Measurements from ENCODE around the gene SLC38A9. TPM values are rescaled to one million over a fixed set of nuclear protein-coding genes. Genes with fewer than 3 reads are reported as not detected.
A peak's percentile ranks its signal among the peaks of the same experiment; 100 is the strongest.

Gene SLC38A9
- total RNA-seq, 2 donors from 2014 or later = 4.8 to 9.1 TPM

DNA sequence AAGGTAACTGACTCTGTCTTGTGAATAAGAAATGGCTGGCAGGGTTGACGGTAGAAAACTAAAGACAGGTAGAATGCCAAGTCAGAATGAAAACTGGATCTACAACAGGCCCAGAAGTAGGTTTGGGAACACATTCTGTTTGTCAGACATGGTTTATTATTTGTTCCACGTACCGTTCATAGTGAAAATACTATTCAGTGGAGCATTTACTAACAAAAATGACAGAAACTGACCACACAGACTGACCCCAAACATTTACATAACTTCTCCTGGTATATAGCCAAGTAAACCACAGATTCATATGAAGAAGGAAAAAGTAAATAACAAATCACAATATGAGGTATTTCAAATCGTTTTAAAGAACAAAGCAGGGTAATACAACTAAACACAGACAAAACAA lies 73.7 kb downstream of the SLC38A9 start:
- no peak overlapping the region for H3K27ac ChIP-seq

DNA sequence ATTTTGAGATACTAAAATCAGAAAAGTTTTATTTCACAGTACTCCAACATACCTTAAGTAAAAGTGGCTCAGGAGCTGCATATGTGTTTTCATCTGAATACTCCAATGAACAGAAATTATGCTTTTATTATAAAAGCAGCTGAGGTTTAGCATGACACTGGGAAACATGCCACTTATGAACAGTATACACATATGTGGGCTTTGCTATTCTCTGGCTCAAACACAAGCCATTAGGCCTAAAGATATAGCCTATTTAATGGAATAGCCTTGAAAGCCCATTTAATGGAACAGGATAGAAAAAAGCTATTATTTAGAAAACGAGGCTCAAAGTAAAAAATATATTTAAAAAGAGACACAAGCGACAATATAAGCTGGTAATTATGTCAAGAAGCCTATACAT lies 74.1 kb downstream of the SLC38A9 start:
- no peak overlapping the region for H3K4me3 ChIP-seq
- no peaks in the 10 kb centered on the region for H3K36me3 ChIP-seq
- TF ChIP-seq, protein P1, sequence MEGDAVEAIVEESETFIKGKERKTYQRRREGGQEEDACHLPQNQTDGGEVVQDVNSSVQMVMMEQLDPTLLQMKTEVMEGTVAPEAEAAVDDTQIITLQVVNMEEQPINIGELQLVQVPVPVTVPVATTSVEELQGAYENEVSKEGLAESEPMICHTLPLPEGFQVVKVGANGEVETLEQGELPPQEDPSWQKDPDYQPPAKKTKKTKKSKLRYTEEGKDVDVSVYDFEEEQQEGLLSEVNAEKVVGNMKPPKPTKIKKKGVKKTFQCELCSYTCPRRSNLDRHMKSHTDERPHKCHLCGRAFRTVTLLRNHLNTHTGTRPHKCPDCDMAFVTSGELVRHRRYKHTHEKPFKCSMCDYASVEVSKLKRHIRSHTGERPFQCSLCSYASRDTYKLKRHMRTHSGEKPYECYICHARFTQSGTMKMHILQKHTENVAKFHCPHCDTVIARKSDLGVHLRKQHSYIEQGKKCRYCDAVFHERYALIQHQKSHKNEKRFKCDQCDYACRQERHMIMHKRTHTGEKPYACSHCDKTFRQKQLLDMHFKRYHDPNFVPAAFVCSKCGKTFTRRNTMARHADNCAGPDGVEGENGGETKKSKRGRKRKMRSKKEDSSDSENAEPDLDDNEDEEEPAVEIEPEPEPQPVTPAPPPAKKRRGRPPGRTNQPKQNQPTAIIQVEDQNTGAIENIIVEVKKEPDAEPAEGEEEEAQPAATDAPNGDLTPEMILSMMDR (IDR thresholded peaks at IDR 0.05) = no peak
- H3K27ac ChIP-seq = no peak overlapping the region
- no peaks in the 10 kb centered on the region for H3K27me3 ChIP-seq
- DNase-seq (ENCODE audit: low spot score) = no peak
- peaks cover 0 to 37% of the 10 kb centered on the region in 2 donors for H3K4me1 ChIP-seq
- H3K9me3 ChIP-seq = no peaks in the 10 kb centered on the region

More for the DNA sequence above, 73.7 kb downstream of the SLC38A9 start:
- H3K4me3 ChIP-seq = no peak overlapping the region
- no peaks in the 10 kb centered on the region for H3K27me3 ChIP-seq
- H3K36me3 ChIP-seq = no peaks in the 10 kb centered on the region
- no peak for DNase-seq (ENCODE audit: low spot score)
- peaks cover 0 to 33% of the 10 kb centered on the region in 2 donors for H3K4me1 ChIP-seq
- TF ChIP-seq, protein P1 (IDR thresholded peaks at IDR 0.05) = no peak
- H3K9me3 ChIP-seq = no peaks in the 10 kb centered on the region

DNA sequence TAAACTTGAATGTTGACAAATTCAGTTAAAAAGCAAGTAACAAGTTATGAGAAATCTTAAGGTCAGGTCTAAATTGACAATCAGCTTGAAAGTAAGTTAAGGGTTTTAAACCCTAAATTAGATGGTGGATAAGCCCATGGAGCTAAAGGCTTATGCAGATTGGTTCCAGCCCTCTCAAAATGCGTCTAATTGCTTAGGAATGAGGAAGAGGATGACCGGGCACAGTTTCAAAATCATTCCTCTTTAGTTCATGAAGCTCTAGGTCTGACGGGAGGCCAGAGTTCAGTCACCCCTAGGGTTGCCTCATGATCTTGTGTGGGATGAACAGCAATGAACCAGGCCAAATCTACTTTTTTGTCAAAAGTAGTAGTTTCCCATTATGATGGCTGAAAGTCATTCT lies 75.4 kb downstream of the SLC38A9 start:
- Histone ChIP-seq H3K27ac (peak overlapping the region; percentile 25 to 88), H3K27me3 (no peaks in the 10 kb centered on the region), H3K9me3 (no peaks in the 10 kb centered on the region), H3K4me3 (no peak overlapping the region), H3K36me3 (no peaks in the 10 kb centered on the region), H3K4me1 (peaks cover 0 to 39% of the 10 kb centered on the region in 2 donors)
- TF ChIP-seq, protein P1 (IDR thresholded peaks at IDR 0.05) = no peak
- no peak for DNase-seq (ENCODE audit: low spot score)

DNA sequence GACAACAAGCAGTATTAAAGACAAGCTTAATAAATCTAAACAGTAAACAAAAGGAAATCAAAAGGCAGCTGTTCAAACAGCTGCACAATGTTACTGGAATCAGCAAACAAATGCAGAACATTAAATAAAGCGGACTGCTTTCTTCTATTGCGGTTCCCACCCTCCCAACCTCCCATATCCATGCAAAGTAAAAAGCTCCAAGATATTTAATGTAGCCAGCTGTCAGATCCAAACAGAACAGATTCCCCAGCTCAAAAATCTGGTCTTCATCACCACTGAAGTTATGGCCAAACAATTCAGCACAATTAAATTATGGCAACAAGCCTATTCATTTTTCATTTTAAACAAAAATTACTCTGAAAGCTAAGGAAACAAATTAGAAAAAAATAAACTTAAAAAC lies 75.9 kb downstream of the SLC38A9 start:
- Histone ChIP-seq H3K27me3 (no peaks in the 10 kb centered on the region), H3K27ac (peak overlapping the region; percentile 25 to 88), H3K36me3 (no peaks in the 10 kb centered on the region), H3K9me3 (no peaks in the 10 kb centered on the region), H3K4me1 (peaks cover 0 to 39% of the 10 kb centered on the region in 2 donors), H3K4me3 (no peak overlapping the region)
- TF ChIP-seq, protein P1 (IDR thresholded peaks at IDR 0.05) = no peak
- DNase-seq (ENCODE audit: low spot score) = no peak

DNA sequence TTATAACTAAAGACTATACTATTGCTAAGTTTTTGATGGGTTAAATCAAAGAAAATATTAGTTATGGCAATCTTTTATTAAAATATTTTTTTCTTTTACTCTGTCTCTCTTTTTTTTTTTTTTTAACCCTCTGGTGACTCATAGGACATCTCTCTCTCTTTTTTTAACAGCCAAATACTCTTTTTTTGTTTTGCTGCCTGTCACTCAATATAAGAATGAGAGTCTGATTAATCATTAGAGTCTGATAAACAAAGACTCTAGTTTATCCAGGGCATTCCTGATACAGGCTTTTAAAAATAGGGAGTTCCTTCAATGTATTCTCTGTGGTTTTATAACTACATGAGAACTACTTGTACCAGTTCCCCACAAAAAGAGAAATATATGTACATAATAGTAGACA lies 77.3 kb downstream of the SLC38A9 start:
- Histone ChIP-seq H3K27ac (peak overlapping the region; percentile 75 to 88), H3K4me1 (peaks cover 0 to 39% of the 10 kb centered on the region in 2 donors)

More for the DNA sequence above, 77.3 kb downstream of the SLC38A9 start:
- Histone ChIP-seq H3K36me3 (no peaks in the 10 kb centered on the region), H3K4me3 (no peak overlapping the region), H3K27me3 (no peaks in the 10 kb centered on the region), H3K9me3 (no peaks in the 10 kb centered on the region)
- TF ChIP-seq, protein P1 (IDR thresholded peaks at IDR 0.05) = no peak
- DNase-seq (ENCODE audit: low spot score) = no peak

Measured in right atrium auricular region (tissue), 2 donors.